ENCODE data around the gene RHOT1. TPM values are rescaled to one million over a fixed set of nuclear protein-coding genes. Genes with fewer than 3 reads are reported as not detected.

Gene RHOT1
- 47.8 and 54.9 TPM in 2 replicates for total RNA-seq

DNA sequence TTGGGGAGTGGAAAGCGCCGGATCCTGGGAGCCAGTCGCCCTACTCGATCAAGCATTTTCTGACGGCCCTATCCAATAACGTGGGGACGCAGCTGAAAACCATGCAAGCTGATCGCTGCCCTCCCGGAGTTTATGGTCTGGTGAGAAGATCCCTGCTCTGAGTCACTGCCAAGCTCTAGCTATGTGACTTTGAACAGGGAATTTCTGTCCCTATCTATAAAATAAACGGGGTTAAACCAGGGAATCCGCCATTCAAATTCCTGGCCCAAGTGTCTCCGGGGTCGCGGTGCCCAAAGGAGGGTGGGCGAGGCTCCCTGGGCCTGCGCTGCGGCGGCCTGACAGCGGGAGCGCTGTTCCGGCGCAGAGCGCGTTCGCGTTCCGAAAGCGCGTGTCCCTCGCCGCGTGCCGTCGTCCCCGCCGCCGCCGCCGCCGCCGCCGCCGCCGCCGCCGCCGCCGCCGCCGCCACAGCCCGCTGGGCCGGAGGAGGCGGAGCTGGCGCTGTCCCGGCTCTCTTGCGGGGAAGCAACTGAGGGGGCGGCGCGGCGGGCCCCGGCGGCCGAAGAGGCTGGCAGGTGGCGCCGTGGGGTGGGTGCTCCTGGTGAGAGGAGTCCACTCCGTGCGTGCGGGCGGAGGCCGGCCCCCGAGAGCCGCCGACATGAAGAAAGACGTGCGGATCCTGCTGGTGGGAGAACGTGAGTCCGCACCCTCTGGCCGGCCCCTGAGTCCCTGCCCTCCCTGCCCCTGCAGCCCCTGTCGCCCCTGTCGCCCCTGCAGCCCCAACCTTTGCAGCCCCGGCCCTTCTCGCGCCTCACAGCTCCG, at the start of gene RHOT1:
Gene RHOT1, plus strand, starts transcription at position 465 of the 819 bp plus-strand sequence. Its CDS starts 191 bp downstream, at position 656.

DNA sequence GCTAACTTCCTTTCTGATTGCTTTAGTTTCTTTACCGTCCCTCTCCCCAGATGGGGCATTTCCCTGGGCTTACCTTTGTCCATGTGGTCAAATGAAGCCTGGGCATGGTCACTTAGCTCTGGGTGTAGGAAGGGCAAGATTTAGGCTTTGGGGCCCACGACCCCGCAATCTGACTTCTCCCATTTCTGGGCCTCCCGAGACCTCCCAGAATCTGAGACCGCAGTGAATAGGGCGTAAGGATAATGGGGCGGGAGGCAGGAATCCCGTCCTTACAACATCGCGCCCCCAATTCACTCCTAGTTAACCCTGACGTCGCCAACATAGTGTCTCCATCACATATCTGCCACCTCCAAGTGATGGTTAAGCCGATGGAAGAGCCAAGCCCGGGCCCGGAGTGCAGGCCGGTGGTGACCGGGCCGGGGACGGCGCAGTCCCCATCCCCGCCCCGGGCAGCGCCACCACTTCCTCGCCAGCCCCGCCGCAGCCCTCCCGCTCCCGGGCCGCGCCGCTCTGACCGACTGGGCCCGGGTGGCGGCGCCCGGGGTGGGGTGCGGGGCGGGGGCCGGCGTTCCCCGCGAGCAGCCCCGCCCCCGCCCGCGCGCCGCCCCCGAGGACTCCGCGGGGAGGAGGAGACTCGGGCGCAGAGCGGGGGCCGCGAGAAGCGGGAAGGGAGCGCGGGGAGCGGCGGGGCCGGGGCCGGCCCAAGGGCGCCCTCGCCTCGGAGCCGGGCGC, 123.1 kb downstream of the RHOT1 start, which contains the start of gene RHBDL3:
Gene RHBDL3, plus strand, starts transcription at position 641 of the 732 bp plus-strand sequence. CDS start 358 bp downstream, outside the sequence.

Other genes with a start within 250 kb of the RHOT1 start
- 29.5 and 34.5 TPM in 2 replicates for gene UTP6, start 240.8 kb upstream of the RHOT1 start, total RNA-seq
- gene SUZ12, start 205.5 kb upstream of the RHOT1 start, total RNA-seq, result 23.3 and 24.0 TPM in 2 replicates
- gene LRRC37B, start 135.1 kb upstream of the RHOT1 start, total RNA-seq, result 10.7 and 13.5 TPM in 2 replicates
- 0.26 TPM in 1 of 2 replicates, not detected in the other for gene RHBDL3, start 123.3 kb downstream of the RHOT1 start, total RNA-seq
- 16.5 and 26.1 TPM in 2 replicates for gene C17orf75, start 199.7 kb downstream of the RHOT1 start, total RNA-seq
- 83.3 and 90.4 TPM in 2 replicates for gene ZNF207, start 207.7 kb downstream of the RHOT1 start, total RNA-seq

Data from smooth muscle cell of the pulmonary artery (primary cell).